Hepatocyte (in vitro differentiated cells): ENCODE results near the gene NYNRIN.

Experiments used
- EZH2 ChIP-seq: fragments of 200-600 bp; sonication (generic); IDR thresholded peaks from 2 replicates; pipeline ENCODE4 v1.6.1; 2016; ENCODE audit warnings: antibody characterized with exemption, mild to moderate bottlenecking, borderline replicate concordance
- EZH2phosphoT487 ChIP-seq: fragments of 200-600 bp; sonication (generic); IDR thresholded peaks from one replicate; pipeline ENCODE4 v1.6.1; 2018; ENCODE audit warnings: antibody characterized with exemption, mild to moderate bottlenecking, low read depth, moderate library complexity; ENCODE audit not compliant: unreplicated experiment, severe bottlenecking
- TF ChIP-seq, protein P1 (sequence below): fragments of 200-600 bp; sonication (generic); IDR thresholded peaks from 2 replicates; pipeline ENCODE4 v1.5.1; 2016; ENCODE audit warnings: antibody characterized with exemption, mild to moderate bottlenecking; ENCODE audit not compliant: poor library complexity

GRCh38 chr14:24372701-24373416, 25.9 kb upstream of the NYNRIN start:
- TF ChIP-seq, protein P1, sequence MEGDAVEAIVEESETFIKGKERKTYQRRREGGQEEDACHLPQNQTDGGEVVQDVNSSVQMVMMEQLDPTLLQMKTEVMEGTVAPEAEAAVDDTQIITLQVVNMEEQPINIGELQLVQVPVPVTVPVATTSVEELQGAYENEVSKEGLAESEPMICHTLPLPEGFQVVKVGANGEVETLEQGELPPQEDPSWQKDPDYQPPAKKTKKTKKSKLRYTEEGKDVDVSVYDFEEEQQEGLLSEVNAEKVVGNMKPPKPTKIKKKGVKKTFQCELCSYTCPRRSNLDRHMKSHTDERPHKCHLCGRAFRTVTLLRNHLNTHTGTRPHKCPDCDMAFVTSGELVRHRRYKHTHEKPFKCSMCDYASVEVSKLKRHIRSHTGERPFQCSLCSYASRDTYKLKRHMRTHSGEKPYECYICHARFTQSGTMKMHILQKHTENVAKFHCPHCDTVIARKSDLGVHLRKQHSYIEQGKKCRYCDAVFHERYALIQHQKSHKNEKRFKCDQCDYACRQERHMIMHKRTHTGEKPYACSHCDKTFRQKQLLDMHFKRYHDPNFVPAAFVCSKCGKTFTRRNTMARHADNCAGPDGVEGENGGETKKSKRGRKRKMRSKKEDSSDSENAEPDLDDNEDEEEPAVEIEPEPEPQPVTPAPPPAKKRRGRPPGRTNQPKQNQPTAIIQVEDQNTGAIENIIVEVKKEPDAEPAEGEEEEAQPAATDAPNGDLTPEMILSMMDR, result no peak
- TF ChIP-seq EZH2, result no peak
- TF ChIP-seq EZH2phosphoT487, result no peak
